Uterus (tissue), 4 donors: ENCODE results near the gene MCUB. TPM values are rescaled to one million over a fixed set of nuclear protein-coding genes. Genes with fewer than 3 reads are reported as not detected.
"Not testable (repeated sequence)": the region's sequence is repeated elsewhere in the genome, so short reads cannot be mapped to it uniquely, and the experiment has no call there.

Source experiments
- DNase-seq, 2 donors: peaks; one replicate each; pipeline ENCODE4 v3.0.0-alpha.2; 2019 to 2020
- H3K27ac ChIP-seq, 2 donors: fragments of 200-600 bp; sonication (generic); 1 replicate in 1 of 2; 2 replicates in 1 of 2; pipeline ENCODE4 v1.5.1; 2016 to 2018
- H3K27me3 ChIP-seq, 2 donors: fragments of 200-600 bp; sonication (generic); one replicate each; pipeline ENCODE4 v1.5.1; 2018 to 2019; ENCODE audit warnings: control low read depth in 1 of 2
- H3K36me3 ChIP-seq, 2 donors: fragments of 200-600 bp; sonication (generic); one replicate each; pipeline ENCODE4 v1.5.1; 2019; ENCODE audit warnings: control low read depth in 1 of 2
- H3K4me1 ChIP-seq, 2 donors: fragments of 200-600 bp; sonication (generic); one replicate each; pipeline ENCODE4 v1.5.1; 2018 to 2019; ENCODE audit warnings: control low read depth in 1 of 2
- H3K4me3 ChIP-seq, 2 donors: fragments of 200-600 bp; sonication (generic); 1 replicate in 1 of 2; 2 replicates in 1 of 2; pipeline ENCODE4 v1.5.1; 2018 to 2019; ENCODE audit warnings: mild to moderate bottlenecking in 1 of 2
- H3K9me3 ChIP-seq, 2 donors: fragments of 200-600 bp; sonication (generic); one replicate each; pipeline ENCODE4 v1.5.1; 2019; ENCODE audit warnings: control low read depth in 1 of 2
- CTCF ChIP-seq, 4 experiments: fragments of 200-600 bp in 2 of 4; fragments of 450-650 bp in 2 of 4; sonication (generic) in 2 of 4; IDR thresholded peaks; one replicate each; pipeline ENCODE4 v1.5.1; 2016 to 2019; ENCODE audit warnings: antibody characterized with exemption in 4 of 4, mild to moderate bottlenecking in 2 of 4, moderate library complexity in 1 of 4
- POLR2A ChIP-seq, 2 donors: fragments of 450-650 bp; IDR thresholded peaks; one replicate each; pipeline ENCODE4 v1.6.1; 2016; ENCODE audit warnings: antibody characterized with exemption in 2 of 2, mild to moderate bottlenecking in 1 of 2, moderate library complexity in 1 of 2
- intact Hi-C: fragments of 100-400 bp; cut with DNase I; formaldehyde crosslinking; loops from one replicate; pipeline ENCODE4 v1.15.1; 2023; ENCODE audit warnings: low total_unique reads
- total RNA-seq, 4 donors: library from RNA; depleted of rRNA in 3 of 4; stranded (reverse); fragments of >200 nt in 3 of 4; gene quantifications; one replicate each; pipeline versions ENCODE4 v1.1.0 to v1.2.4, GENCODE V29; 2014 to 2023
- donor health status: DM: yes; HTN: yes; CAD: no.

MCUB gene
- total RNA-seq, 4 donors from 2014 or later = 3.3 to 34.8 (median 21.4) TPM

GRCh38 chr4:109675843-109676242 is 115.8 kb downstream of the MCUB start:
- DNase-seq = no peak
- peaks cover 0 to 6% of the 10 kb centered on the region in 2 donors for H3K9me3 ChIP-seq
- intact Hi-C loops = no loop called here
- H3K4me1 ChIP-seq = no peaks in the 10 kb centered on the region
- H3K27me3 ChIP-seq = no peaks in the 10 kb centered on the region
- no peaks in the 10 kb centered on the region for H3K36me3 ChIP-seq
- no peak overlapping the region for H3K4me3 ChIP-seq
- TF ChIP-seq POLR2A (IDR thresholded peaks at IDR 0.05) (no peak), CTCF (IDR thresholded peaks at IDR 0.05) (no peak)
- no peak overlapping the region for H3K27ac ChIP-seq

- Histone ChIP-seq H3K36me3 (no peaks in the 10 kb centered on the region), H3K27me3 (no peaks in the 10 kb centered on the region), H3K9me3 (no peaks in the 10 kb centered on the region), H3K27ac (no peak overlapping the region), H3K4me1 (no peaks in the 10 kb centered on the region), H3K4me3 (no peak overlapping the region)
- no peak for DNase-seq
- TF ChIP-seq POLR2A (IDR thresholded peaks at IDR 0.05) = no peak
- TF ChIP-seq CTCF (IDR thresholded peaks at IDR 0.05) = no peak
- intact Hi-C loops = no loop called here
These were observed 116.8 kb downstream of the MCUB start for GRCh38 chr4:109676886-109677285.

- H3K4me3 ChIP-seq, H3K9me3 ChIP-seq, intact Hi-C loops, H3K27ac ChIP-seq, H3K36me3 ChIP-seq, H3K4me1 ChIP-seq, H3K27me3 ChIP-seq, DNase-seq: not testable (repeated sequence)
These were observed 118.4 kb downstream of the MCUB start for GRCh38 chr4:109678472-109678871.

- H3K9me3 ChIP-seq, H3K36me3 ChIP-seq, H3K4me3 ChIP-seq, H3K27me3 ChIP-seq, DNase-seq, H3K27ac ChIP-seq, H3K4me1 ChIP-seq, intact Hi-C loops: not testable (repeated sequence)
These were observed 118.9 kb downstream of the MCUB start for GRCh38 chr4:109678925-109679324.

- Histone ChIP-seq H3K36me3 (no peaks in the 10 kb centered on the region), H3K9me3 (no peaks in the 10 kb centered on the region), H3K4me3 (no peak overlapping the region), H3K27ac (no peak overlapping the region), H3K27me3 (no peaks in the 10 kb centered on the region), H3K4me1 (no peaks in the 10 kb centered on the region)
- TF ChIP-seq POLR2A (IDR thresholded peaks at IDR 0.05) (no peak), CTCF (IDR thresholded peaks at IDR 0.05) (no peak)
- intact Hi-C loops = no loop called here
- DNase-seq = no peak
These were observed 122.8 kb downstream of the MCUB start for GRCh38 chr4:109682875-109683274.

- H3K27ac ChIP-seq = no peak overlapping the region
- no peaks in the 10 kb centered on the region for H3K4me1 ChIP-seq
- no peak for TF ChIP-seq CTCF (IDR thresholded peaks at IDR 0.05)
- no peak for TF ChIP-seq POLR2A (IDR thresholded peaks at IDR 0.05)
- no peak for DNase-seq
- no peaks in the 10 kb centered on the region for H3K9me3 ChIP-seq
- intact Hi-C loops = no loop called here
- no peaks in the 10 kb centered on the region for H3K36me3 ChIP-seq
- H3K4me3 ChIP-seq = no peak overlapping the region
- H3K27me3 ChIP-seq = no peaks in the 10 kb centered on the region
These were observed 123.7 kb downstream of the MCUB start for GRCh38 chr4:109683621-109684253.
